GM19468 (cell line): Measurements from ENCODE around the gene EYS.

Experiments used
- ATAC-seq: cut with Tn5 transposase; IDR thresholded peaks from one replicate; pipeline ENCODE4 v1.9.1; 2021; ENCODE audit warnings: mild to moderate bottlenecking, moderate library complexity, moderate number of reproducible peaks; ENCODE audit not compliant: unreplicated experiment; ENCODE audit errors: extremely low read depth

Gene EYS

GRCh38 chr6:64896939-64897338 is 810.1 kb downstream of the EYS start:
- no peak for ATAC-seq

- no peak for ATAC-seq
These were observed 811.1 kb downstream of the EYS start for GRCh38 chr6:64895945-64896344.

GRCh38 chr6:64890609-64891008 is 816.4 kb downstream of the EYS start:
- ATAC-seq: no peak

GRCh38 chr6:64889144-64889543 is 817.9 kb downstream of the EYS start:
- no peak for ATAC-seq

- ATAC-seq: no peak
These were observed 832.2 kb downstream of the EYS start for GRCh38 chr6:64874776-64875175.

GRCh38 chr6:64872633-64873032 is 834.4 kb downstream of the EYS start:
- ATAC-seq: no peak

GRCh38 chr6:64861039-64861651 is 845.9 kb downstream of the EYS start:
- ATAC-seq: no peak

- no peak for ATAC-seq
These were observed 846.8 kb downstream of the EYS start for GRCh38 chr6:64860203-64860602.

GRCh38 chr6:64850121-64850520 is 856.9 kb downstream of the EYS start:
- no peak for ATAC-seq

GRCh38 chr6:64848467-64848866 is 858.6 kb downstream of the EYS start:
- ATAC-seq: no peak

- no peak for ATAC-seq
These were observed 859.6 kb downstream of the EYS start for GRCh38 chr6:64847396-64847795.

- no peak for ATAC-seq
These were observed 868.3 kb downstream of the EYS start for GRCh38 chr6:64838726-64839125.

- ATAC-seq: no peak
These were observed 875.3 kb downstream of the EYS start for GRCh38 chr6:64831680-64832079.

- no peak for ATAC-seq
These were observed 889.5 kb downstream of the EYS start for GRCh38 chr6:64817525-64817924.

- ATAC-seq: no peak
These were observed 891.3 kb downstream of the EYS start for GRCh38 chr6:64815718-64816117.

GRCh38 chr6:64812138-64812537 is 894.9 kb downstream of the EYS start:
- ATAC-seq: no peak

GRCh38 chr6:64811119-64811518 is 895.9 kb downstream of the EYS start:
- no peak for ATAC-seq

- no peak for ATAC-seq
These were observed 899.2 kb downstream of the EYS start for GRCh38 chr6:64807785-64808184.

- ATAC-seq: no peak
These were observed 903.4 kb downstream of the EYS start for GRCh38 chr6:64803470-64804166.

GRCh38 chr6:64792534-64792933 is 914.5 kb downstream of the EYS start:
- no peak for ATAC-seq

- no peak for ATAC-seq
These were observed 917.5 kb downstream of the EYS start for GRCh38 chr6:64789476-64789875.

- no peak for ATAC-seq
These were observed 920.3 kb downstream of the EYS start for GRCh38 chr6:64786736-64787135.
